ENCODE measurements around the gene BDH2.
A peak's percentile ranks its signal among the peaks of the same experiment; 100 is the strongest.

Gene BDH2

GRCh38 chr4:103099691-103100392 lies at the start of gene BDH2:
Gene BDH2, minus strand, starts transcription at chr4:103099834. Its CDS starts 3,580 bp downstream, at chr4:103096254.
- CTCF ChIA-PET, result interaction anchor here (0.5 to 2.3 kb wide), 6 partner anchors 8 to 669 kb away, joined by 3 to 9 read pairs (median 4); no protein-coding TSS in a partner anchor
- POLR2A ChIA-PET, result interaction anchor here (0.9 kb wide), 1 partner anchor 8 kb away, joined by 3 read pairs; no protein-coding TSS in a partner anchor
- peak; percentile 79 for DNase-seq (ENCODE audit: extremely low spot score)
- TF ChIP-seq ZNF384 (IDR thresholded peaks at IDR 0.05) (no peak), HDGF (IDR thresholded peaks at IDR 0.05; ENCODE audit: borderline replicate concordance) (no peak), FOXM1 (IDR thresholded peaks at IDR 0.05; ENCODE audit: borderline replicate concordance) (no peak), BHLHE40 (IDR thresholded peaks at IDR 0.05; ENCODE audit: borderline replicate concordance) (no peak), SP1 (IDR thresholded peaks at IDR 0.05) (no peak), L3MBTL2 (conservative IDR thresholded peaks at IDR 0.05) (no peak), FOXA1 (IDR thresholded peaks at IDR 0.05) (no peak), TARDBP (IDR thresholded peaks at IDR 0.05) (no peak), LEF1 (IDR thresholded peaks at IDR 0.05; ENCODE audit: borderline replicate concordance) (no peak), NFRKB (IDR thresholded peaks at IDR 0.05) (no peak), ELF4 (IDR thresholded peaks at IDR 0.05) (no peak), SUZ12 (IDR thresholded peaks at IDR 0.05) (no peak), ARNT (IDR thresholded peaks at IDR 0.05) (no peak), FOXK2 (IDR thresholded peaks at IDR 0.05) (no peak), CTBP1 (IDR thresholded peaks at IDR 0.05; ENCODE audit: borderline replicate concordance) (no peak)
- TF ChIP-seq, protein P1, sequence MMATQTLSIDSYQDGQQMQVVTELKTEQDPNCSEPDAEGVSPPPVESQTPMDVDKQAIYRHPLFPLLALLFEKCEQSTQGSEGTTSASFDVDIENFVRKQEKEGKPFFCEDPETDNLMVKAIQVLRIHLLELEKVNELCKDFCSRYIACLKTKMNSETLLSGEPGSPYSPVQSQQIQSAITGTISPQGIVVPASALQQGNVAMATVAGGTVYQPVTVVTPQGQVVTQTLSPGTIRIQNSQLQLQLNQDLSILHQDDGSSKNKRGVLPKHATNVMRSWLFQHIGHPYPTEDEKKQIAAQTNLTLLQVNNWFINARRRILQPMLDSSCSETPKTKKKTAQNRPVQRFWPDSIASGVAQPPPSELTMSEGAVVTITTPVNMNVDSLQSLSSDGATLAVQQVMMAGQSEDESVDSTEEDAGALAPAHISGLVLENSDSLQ (IDR thresholded peaks at IDR 0.05), result no peak

DNA sequence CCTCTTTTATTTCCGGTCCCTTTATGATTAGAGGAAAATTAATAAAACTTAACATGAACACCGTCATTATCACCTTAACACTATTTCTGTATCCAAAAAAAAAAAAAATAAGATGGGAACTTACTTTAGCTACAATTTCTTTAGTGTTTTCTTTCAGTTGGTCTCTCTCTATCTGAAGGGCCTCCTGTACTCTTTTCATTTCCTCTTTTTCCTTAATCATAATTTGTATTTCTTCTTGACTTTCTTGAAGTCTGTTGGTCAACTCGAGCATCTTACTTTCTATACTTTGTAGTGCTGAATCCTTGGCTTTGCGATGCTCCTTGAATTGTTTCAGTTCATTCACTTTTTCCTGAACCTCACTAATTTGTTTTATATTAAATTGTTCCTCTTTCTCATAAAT lies 45.3 kb upstream of the BDH2 start:
- no peak for TF ChIP-seq BHLHE40 (IDR thresholded peaks at IDR 0.05; ENCODE audit: borderline replicate concordance)
- ChIA-PET POLR2A (no interaction called here), CTCF (no interaction called here)
- no peak for DNase-seq (ENCODE audit: extremely low spot score)

- TF ChIP-seq ZNF384 (IDR thresholded peaks at IDR 0.05) (no peak), ELF4 (IDR thresholded peaks at IDR 0.05) (no peak), ARNT (IDR thresholded peaks at IDR 0.05) (no peak), LEF1 (IDR thresholded peaks at IDR 0.05; ENCODE audit: borderline replicate concordance) (no peak), NFRKB (IDR thresholded peaks at IDR 0.05) (no peak), FOXK2 (IDR thresholded peaks at IDR 0.05) (no peak), SP1 (IDR thresholded peaks at IDR 0.05) (no peak), FOXA1 (IDR thresholded peaks at IDR 0.05) (no peak), CTBP1 (IDR thresholded peaks at IDR 0.05; ENCODE audit: borderline replicate concordance) (no peak), TARDBP (IDR thresholded peaks at IDR 0.05) (no peak)
- TF ChIP-seq, protein P1 (IDR thresholded peaks at IDR 0.05), result no peak
Measured at GRCh38 chr4:103137446-103137827, 37.8 kb upstream of the BDH2 start.

DNA sequence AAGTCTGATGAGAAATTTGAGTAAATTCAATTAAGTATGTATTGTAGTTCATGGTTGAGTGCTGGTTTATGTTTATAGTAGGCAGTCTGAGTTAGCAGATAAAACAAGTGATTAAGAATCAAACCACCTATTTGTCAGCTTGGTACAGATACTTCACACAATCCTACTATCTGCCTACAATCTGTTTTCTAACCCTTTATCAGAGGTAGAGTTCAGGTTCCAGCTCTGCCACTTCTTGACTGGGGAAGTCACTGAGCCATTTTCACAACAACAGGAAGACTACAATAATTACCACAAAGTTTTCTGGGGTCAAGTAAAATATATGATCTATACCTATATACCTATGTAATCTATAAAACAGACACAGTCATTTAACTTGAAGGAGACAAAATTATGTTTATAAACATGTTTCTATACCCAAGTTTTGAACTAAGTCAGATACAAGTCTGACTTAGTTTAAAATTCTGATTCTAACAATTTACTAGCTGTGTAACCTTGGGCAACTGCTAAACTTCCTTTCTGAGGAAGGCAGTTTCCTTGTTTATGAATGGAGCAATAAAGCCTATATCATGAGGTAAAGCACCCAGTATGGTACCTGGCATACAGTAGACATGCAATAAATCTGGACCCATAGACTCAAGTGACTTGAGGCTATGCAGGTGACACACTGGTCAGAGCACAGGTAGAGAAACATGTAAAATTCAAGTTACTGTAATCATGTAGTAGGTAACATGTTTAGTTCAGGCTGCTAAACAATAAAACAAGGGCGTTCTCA lies 37.2 kb upstream of the BDH2 start:
- TF ChIP-seq NFRKB (IDR thresholded peaks at IDR 0.05) (no peak), LEF1 (IDR thresholded peaks at IDR 0.05; ENCODE audit: borderline replicate concordance) (no peak), FOXM1 (IDR thresholded peaks at IDR 0.05; ENCODE audit: borderline replicate concordance) (no peak), HDGF (IDR thresholded peaks at IDR 0.05; ENCODE audit: borderline replicate concordance) (no peak), ARNT (IDR thresholded peaks at IDR 0.05) (no peak)
- TF ChIP-seq, protein P1 (IDR thresholded peaks at IDR 0.05), result no peak
- POLR2A ChIA-PET, result no interaction called here
- CTCF ChIA-PET, result no interaction called here

More at GRCh38 chr4:103137446-103137827, 37.8 kb upstream of the BDH2 start:
- POLR2A ChIA-PET, result no interaction called here
- CTCF ChIA-PET, result no interaction called here
- DNase-seq (ENCODE audit: extremely low spot score), result no peak

GRCh38 chr4:103129174-103129573 lies 29.5 kb upstream of the BDH2 start:
- TF ChIP-seq ARNT (IDR thresholded peaks at IDR 0.05), result no peak
- TF ChIP-seq HDGF (IDR thresholded peaks at IDR 0.05; ENCODE audit: borderline replicate concordance), result no peak
- TF ChIP-seq FOXM1 (IDR thresholded peaks at IDR 0.05; ENCODE audit: borderline replicate concordance), result no peak
- TF ChIP-seq LEF1 (IDR thresholded peaks at IDR 0.05; ENCODE audit: borderline replicate concordance), result no peak
- no peak for TF ChIP-seq L3MBTL2 (conservative IDR thresholded peaks at IDR 0.05)
- TF ChIP-seq CTBP1 (IDR thresholded peaks at IDR 0.05; ENCODE audit: borderline replicate concordance), result no peak
- no peak for TF ChIP-seq SP1 (IDR thresholded peaks at IDR 0.05)
- no peak for TF ChIP-seq FOXK2 (IDR thresholded peaks at IDR 0.05)
- TF ChIP-seq NFRKB (IDR thresholded peaks at IDR 0.05), result no peak
- TF ChIP-seq, protein P1 (IDR thresholded peaks at IDR 0.05), result no peak
- no peak for TF ChIP-seq ELF4 (IDR thresholded peaks at IDR 0.05)
- TF ChIP-seq SUZ12 (IDR thresholded peaks at IDR 0.05), result no peak
- TF ChIP-seq BHLHE40 (IDR thresholded peaks at IDR 0.05; ENCODE audit: borderline replicate concordance), result no peak
- TF ChIP-seq ZNF384 (IDR thresholded peaks at IDR 0.05), result no peak
- no peak for TF ChIP-seq TARDBP (IDR thresholded peaks at IDR 0.05)
- no peak for TF ChIP-seq FOXA1 (IDR thresholded peaks at IDR 0.05)
- CTCF ChIA-PET, result no interaction called here
- DNase-seq (ENCODE audit: extremely low spot score), result no peak
- POLR2A ChIA-PET, result no interaction called here

More for the DNA sequence above, 37.2 kb upstream of the BDH2 start:
- no peak for DNase-seq (ENCODE audit: extremely low spot score)

Data from HEK293T (cell line).